Retinal pigment epithelial cell (primary cell): ENCODE results near the gene EYS.

Source experiments
- DNase-seq: peaks from one replicate; pipeline ENCODE4 v3.0.0-alpha.2; 2010; ENCODE audit warnings: low read depth
- H3K4me3 ChIP-seq: 2 replicates; pipeline ENCODE4 v1.5.1; 2011; ENCODE audit warnings: mild to moderate bottlenecking, low read length, control low read depth, moderate library complexity
- CTCF ChIP-seq: conservative IDR thresholded peaks from 2 replicates; pipeline ENCODE4 v1.5.1; 2011; ENCODE audit warnings: low read depth, low read length, control low read depth, inconsistent platforms

The EYS gene

GRCh38 chr6:63919556-63920110 is 1787.4 kb downstream of the EYS start:
- DNase-seq: no peak
- no peak for TF ChIP-seq CTCF
- H3K4me3 ChIP-seq: no peak overlapping the region

GRCh38 chr6:63912887-63913286 is 1794.1 kb downstream of the EYS start:
- no peak for TF ChIP-seq CTCF
- H3K4me3 ChIP-seq: no peak overlapping the region
- no peak for DNase-seq

- no peak for TF ChIP-seq CTCF
- H3K4me3 ChIP-seq: no peak overlapping the region
- no peak for DNase-seq
Observed at GRCh38 chr6:63910863-63911551, 1796.0 kb downstream of the EYS start.

- peak; percentile 26 for DNase-seq
- no peak overlapping the region for H3K4me3 ChIP-seq
- no peak for TF ChIP-seq CTCF
Observed at GRCh38 chr6:63904650-63905248, 1802.3 kb downstream of the EYS start.

GRCh38 chr6:63899550-63899949 is 1807.5 kb downstream of the EYS start:
- no peak for DNase-seq
- no peak for TF ChIP-seq CTCF
- no peak overlapping the region for H3K4me3 ChIP-seq

- H3K4me3 ChIP-seq: no peak overlapping the region
- TF ChIP-seq CTCF: no peak
- no peak for DNase-seq
Observed at GRCh38 chr6:63897952-63898351, 1809.1 kb downstream of the EYS start.

GRCh38 chr6:63897459-63897858 is 1809.6 kb downstream of the EYS start:
- no peak overlapping the region for H3K4me3 ChIP-seq
- no peak for TF ChIP-seq CTCF
- DNase-seq: no peak
